SJSA1 (cell line): ENCODE data around the gene ADRM1. TPM values are rescaled to one million over a fixed set of nuclear protein-coding genes. Genes with fewer than 3 reads are reported as not detected.

Experiments used
- DNase-seq, 2 experiments: peaks; one replicate each; pipeline ENCODE4 v3.0.0-alpha.2; 2015 to 2020; ENCODE audit warnings: low spot score in 2 of 2, low read depth in 1 of 2
- H3K27ac ChIP-seq: fragments of 250-450 bp; sonication (Bioruptor Pico); 2 replicates; pipeline ENCODE4 v1.5.1; 2020; ENCODE audit warnings: mild to moderate bottlenecking, moderate library complexity
- H3K27me3 ChIP-seq: fragments of 250-450 bp; sonication (Bioruptor Pico); replicated peaks from 2 replicates; pipeline ENCODE4 v1.5.1; 2020; ENCODE audit warnings: mild to moderate bottlenecking, moderate library complexity
- H3K36me3 ChIP-seq: fragments of 250-450 bp; sonication (Bioruptor Pico); 2 replicates; pipeline ENCODE4 v1.5.1; 2020; ENCODE audit warnings: mild to moderate bottlenecking
- H3K4me1 ChIP-seq: fragments of 250-450 bp; sonication (Bioruptor Pico); replicated peaks from 2 replicates; pipeline ENCODE4 v1.6.1; 2021; ENCODE audit warnings: mild to moderate bottlenecking
- H3K4me3 ChIP-seq: fragments of 250-450 bp; sonication (Bioruptor Pico); 2 replicates; pipeline ENCODE4 v1.5.1; 2020; ENCODE audit warnings: mild to moderate bottlenecking
- H3K9me3 ChIP-seq: fragments of 250-450 bp; sonication (Bioruptor Pico); replicated peaks from 2 replicates; pipeline ENCODE4 v1.5.1; 2020; ENCODE audit warnings: mild to moderate bottlenecking
- total RNA-seq: library from RNA; depleted of rRNA; stranded (reverse); fragments of >200 nt; shearing (Covaris generic); gene quantifications from 2 replicates; pipeline ENCODE4 v1.2.3, GENCODE V29; 2014; rRNA removed

ADRM1 gene
- total RNA-seq, 1 experiment from 2014 or later = 279 TPM

GRCh38 chr20:62354811-62355341 lies 52.1 kb downstream of the ADRM1 start:
- H3K27ac ChIP-seq = no peak overlapping the region

GRCh38 chr20:62355516-62355877 lies 52.7 kb downstream of the ADRM1 start:
- no peaks in the 10 kb centered on the region for H3K9me3 ChIP-seq
- H3K4me3 ChIP-seq = no peak overlapping the region
- no peak for DNase-seq
- no peak overlapping the region for H3K27ac ChIP-seq
- no peaks in the 10 kb centered on the region for H3K36me3 ChIP-seq
- peaks cover 48% of the 10 kb centered on the region for H3K4me1 ChIP-seq
- H3K27me3 ChIP-seq = no peaks in the 10 kb centered on the region

More at GRCh38 chr20:62354811-62355341, 52.1 kb downstream of the ADRM1 start:
- Histone ChIP-seq H3K36me3 (no peaks in the 10 kb centered on the region), H3K4me3 (no peak overlapping the region), H3K27me3 (no peaks in the 10 kb centered on the region), H3K4me1 (peaks cover 48% of the 10 kb centered on the region), H3K9me3 (no peaks in the 10 kb centered on the region)
- DNase-seq = no peak

GRCh38 chr20:62355878-62356588 lies 53.2 kb downstream of the ADRM1 start:
- H3K27ac ChIP-seq = no peak overlapping the region
- H3K27me3 ChIP-seq = no peaks in the 10 kb centered on the region
- no peaks in the 10 kb centered on the region for H3K9me3 ChIP-seq
- H3K4me3 ChIP-seq = no peak overlapping the region
- peaks cover 52% of the 10 kb centered on the region for H3K4me1 ChIP-seq
- DNase-seq = no peak
- H3K36me3 ChIP-seq = no peaks in the 10 kb centered on the region

DNA sequence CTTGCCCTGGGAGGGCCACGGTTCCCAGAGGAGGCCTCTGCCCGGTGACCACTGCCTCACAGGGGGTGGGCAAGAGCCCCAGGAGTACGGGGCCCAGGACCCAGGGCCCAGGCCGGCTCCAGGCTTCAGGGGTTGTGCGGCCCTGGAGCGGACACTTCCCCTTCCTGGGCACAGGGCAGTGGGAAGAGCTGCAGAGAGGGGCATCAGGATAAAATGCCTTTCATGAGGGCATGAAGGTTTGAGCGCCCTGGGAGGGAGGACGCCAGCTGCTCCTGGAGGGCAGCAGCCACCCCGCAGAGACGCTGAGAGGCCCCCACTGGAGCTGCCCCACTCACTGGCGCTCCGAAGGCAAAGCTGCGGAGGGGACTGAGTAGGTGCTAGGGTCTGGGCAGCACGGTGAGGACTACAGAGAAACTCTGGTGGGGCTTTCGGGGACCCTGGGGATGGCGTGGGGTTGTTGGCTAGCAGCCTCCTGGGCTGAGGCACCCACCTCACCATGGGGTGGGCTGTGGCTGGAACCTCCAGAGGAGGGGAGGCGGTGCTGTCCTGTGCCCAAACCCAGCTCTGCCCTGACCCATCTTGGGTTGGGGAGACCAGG lies 53.9 kb downstream of the ADRM1 start:
- peaks cover 59% of the 10 kb centered on the region for H3K4me1 ChIP-seq
- no peaks in the 10 kb centered on the region for H3K27me3 ChIP-seq
- no peak for DNase-seq
- H3K36me3 ChIP-seq = no peaks in the 10 kb centered on the region
- no peaks in the 10 kb centered on the region for H3K9me3 ChIP-seq
- H3K27ac ChIP-seq = no peak overlapping the region
- no peak overlapping the region for H3K4me3 ChIP-seq

DNA sequence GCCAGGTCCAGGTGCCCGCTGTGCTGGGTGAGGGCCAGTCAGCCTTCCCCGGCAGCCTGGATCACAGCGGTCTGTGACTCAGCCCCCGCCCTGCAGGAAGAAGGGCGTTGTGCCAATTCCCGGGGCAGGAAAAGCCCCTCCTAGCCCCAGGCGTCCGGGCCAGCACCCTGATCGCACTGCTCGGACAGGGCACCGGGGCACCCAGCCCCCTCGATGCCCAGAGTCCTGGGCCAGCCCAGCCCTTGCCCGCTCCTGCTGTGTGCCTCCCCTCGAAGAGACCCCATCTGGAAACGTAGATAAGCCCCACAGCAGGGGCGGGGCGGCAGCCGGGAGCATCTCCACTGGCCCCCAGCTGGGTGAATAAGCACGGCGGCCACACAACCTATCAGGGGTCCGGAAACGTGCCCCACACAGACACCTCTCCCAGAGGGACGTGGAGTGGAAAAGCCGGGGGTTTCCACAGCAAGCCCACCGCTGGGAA lies 54.4 kb downstream of the ADRM1 start:
- Histone ChIP-seq H3K27ac (no peak overlapping the region), H3K27me3 (no peaks in the 10 kb centered on the region), H3K4me3 (no peak overlapping the region), H3K9me3 (no peaks in the 10 kb centered on the region), H3K4me1 (peaks cover 62% of the 10 kb centered on the region), H3K36me3 (no peaks in the 10 kb centered on the region)
- peak in 1 of 2 experiments; percentile 41 for DNase-seq

DNA sequence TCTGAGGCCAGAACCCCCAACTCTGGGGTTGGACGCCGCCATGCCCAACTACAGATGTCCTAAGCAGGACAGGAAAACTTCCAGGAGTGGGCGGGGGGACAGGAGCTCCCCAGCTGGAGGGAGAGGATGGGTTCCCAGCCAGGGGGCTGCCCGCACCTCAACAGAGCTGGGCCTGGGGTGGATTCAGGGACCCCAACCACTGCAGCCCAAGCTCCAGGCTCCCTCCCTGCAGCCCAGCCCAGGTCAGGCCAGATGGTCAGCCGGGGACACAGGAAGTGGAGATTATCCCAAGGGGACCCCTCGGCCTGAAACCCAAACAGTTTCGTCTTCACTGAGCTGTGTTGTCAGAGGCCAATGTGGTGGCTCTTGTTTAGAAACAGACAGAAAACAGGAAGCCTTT lies 54.9 kb downstream of the ADRM1 start:
- peaks cover 62% of the 10 kb centered on the region for H3K4me1 ChIP-seq
- no peaks in the 10 kb centered on the region for H3K36me3 ChIP-seq
- H3K27ac ChIP-seq = no peak overlapping the region
- DNase-seq = no peak
- no peaks in the 10 kb centered on the region for H3K27me3 ChIP-seq
- no peak overlapping the region for H3K4me3 ChIP-seq
- no peaks in the 10 kb centered on the region for H3K9me3 ChIP-seq

Other genes with a start within 250 kb of the ADRM1 start
- gene TAF4, start 237.1 kb upstream of the ADRM1 start, total RNA-seq = 0.38 and 7.1 TPM in 2 replicates
- gene LSM14B, start 180.5 kb upstream of the ADRM1 start, total RNA-seq = 21.1 and 33.2 TPM in 2 replicates
- gene PSMA7, start 159.6 kb upstream of the ADRM1 start, total RNA-seq = 782 and 1,103 TPM in 2 replicates
- 5.2 and 14.2 TPM in 2 replicates for gene SS18L1, start 159.2 kb upstream of the ADRM1 start, total RNA-seq
- 23.9 and 31.4 TPM in 2 replicates for gene MTG2, start 120.0 kb upstream of the ADRM1 start, total RNA-seq
- gene HRH3, start 82.7 kb upstream of the ADRM1 start, total RNA-seq = not detected in 2 replicates
- 10.5 and 14.9 TPM in 2 replicates for gene OSBPL2, start 64.5 kb upstream of the ADRM1 start, total RNA-seq
- gene LAMA5, start 64.3 kb downstream of the ADRM1 start, total RNA-seq = 3.2 and 3.6 TPM in 2 replicates
- gene RPS21, start 84.1 kb downstream of the ADRM1 start, total RNA-seq = 1,057 and 1,367 TPM in 2 replicates
- gene CABLES2, start 104.3 kb downstream of the ADRM1 start, total RNA-seq = 6.9 and 14.9 TPM in 2 replicates
- not detected in 2 replicates for gene RBBP8NL, start 124.5 kb downstream of the ADRM1 start, total RNA-seq
- gene GATA5, start 173.0 kb downstream of the ADRM1 start, total RNA-seq = not detected in 2 replicates